T47D (cell line): Measurements from ENCODE around the gene SNX25.

Source experiments
- DNase-seq, 2 experiments: peaks; one replicate each; pipeline versions ENCODE4 v3.0.0 to v3.0.0-alpha.2; 2011 to 2012; ENCODE audit warnings: low read depth in 1 of 2, low spot score in 1 of 2
- JUND ChIP-seq: IDR thresholded peaks from 2 replicates; pipeline ENCODE4 v1.6.1; 2012; ENCODE audit warnings: low read depth
- in situ Hi-C: cut with HindIII; loops from 2 replicates; pipeline ENCODE4 v1.10.0; 2016; ENCODE audit warnings: low sequenced_read_pairs, low pct_unique_long_range_greater_than_20kb

SNX25 gene

DNA sequence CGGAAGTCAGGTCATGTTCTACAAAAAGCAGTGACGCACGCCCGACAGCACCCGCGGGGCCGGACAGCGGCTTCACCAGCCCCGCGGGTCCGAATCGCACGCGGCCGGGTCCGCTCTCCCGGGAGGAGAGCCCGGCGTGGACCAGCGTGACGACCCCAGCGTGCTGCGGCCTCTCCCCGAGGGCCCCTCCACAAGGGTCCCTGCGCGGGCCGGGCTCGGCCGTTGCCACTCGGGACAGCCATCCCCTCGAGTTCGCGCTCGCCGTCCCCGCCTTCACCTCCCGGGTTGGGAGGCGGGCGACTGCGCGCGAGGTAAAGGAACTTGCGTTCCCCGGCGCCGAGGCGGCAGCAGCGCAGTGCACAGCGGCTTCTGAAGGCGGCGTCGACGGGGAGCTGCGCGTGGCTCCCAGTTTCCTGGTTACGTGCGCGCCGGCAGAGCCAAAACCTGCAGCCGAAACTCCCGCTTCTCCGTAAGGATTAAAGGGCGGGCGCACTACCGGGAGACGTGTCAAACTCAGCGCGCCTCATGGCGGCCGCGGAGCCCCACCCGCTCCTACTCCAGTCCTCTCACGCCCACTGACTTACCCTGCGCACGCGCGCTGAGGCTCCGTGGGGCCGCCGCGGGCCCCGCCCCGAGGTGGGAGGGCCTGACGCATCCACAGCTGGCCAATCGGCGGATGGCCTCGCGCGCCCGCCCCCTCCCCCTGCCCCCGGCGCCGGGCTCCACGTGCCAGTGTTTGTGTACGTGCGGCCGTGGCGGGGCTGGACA, 186.7 kb downstream of the SNX25 start:
- in situ Hi-C loops: no loop called here
- no peak for TF ChIP-seq JUND
- DNase-seq: peak; percentile 67 to 97

GRCh38 chr4:185396724-185397385, 187.5 kb downstream of the SNX25 start, which contains the start of gene ANKRD37:
Gene ANKRD37 (plus strand): TSS chr4:185396841. CDS start chr4:185396924, 83 bp downstream.
- in situ Hi-C loops: no loop called here
- no peak for TF ChIP-seq JUND
- peak in 1 of 2 experiments; percentile 67 for DNase-seq

- no peak for DNase-seq
These were observed 189.2 kb downstream of the SNX25 start for GRCh38 chr4:185398618-185399017.

DNA sequence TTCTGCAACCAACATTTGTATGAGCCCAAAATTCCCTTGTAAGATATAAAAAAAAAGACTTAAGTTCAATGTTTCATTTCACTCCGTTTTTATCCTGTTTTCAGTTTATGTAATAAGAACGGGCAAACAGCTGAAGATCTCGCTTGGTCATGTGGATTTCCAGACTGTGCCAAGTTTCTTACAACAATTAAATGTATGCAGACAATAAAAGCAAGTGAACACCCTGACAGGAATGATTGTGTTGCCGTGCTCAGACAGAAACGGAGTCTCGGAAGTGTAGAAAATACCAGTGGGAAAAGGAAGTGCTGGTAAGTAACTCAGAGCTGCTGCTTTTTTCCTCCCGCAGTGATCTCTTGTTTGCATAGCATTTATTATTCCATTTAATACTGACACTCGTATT, 190.1 kb downstream of the SNX25 start:
- no peak for DNase-seq
- no peak for TF ChIP-seq JUND
- in situ Hi-C loops: no loop called here

More at GRCh38 chr4:185398618-185399017, 189.2 kb downstream of the SNX25 start:
- no peak for TF ChIP-seq JUND
- in situ Hi-C loops: no loop called here

- DNase-seq: no peak
- in situ Hi-C loops: no loop called here
- no peak for TF ChIP-seq JUND
These were observed 194.6 kb downstream of the SNX25 start for GRCh38 chr4:185404031-185404430.

DNA sequence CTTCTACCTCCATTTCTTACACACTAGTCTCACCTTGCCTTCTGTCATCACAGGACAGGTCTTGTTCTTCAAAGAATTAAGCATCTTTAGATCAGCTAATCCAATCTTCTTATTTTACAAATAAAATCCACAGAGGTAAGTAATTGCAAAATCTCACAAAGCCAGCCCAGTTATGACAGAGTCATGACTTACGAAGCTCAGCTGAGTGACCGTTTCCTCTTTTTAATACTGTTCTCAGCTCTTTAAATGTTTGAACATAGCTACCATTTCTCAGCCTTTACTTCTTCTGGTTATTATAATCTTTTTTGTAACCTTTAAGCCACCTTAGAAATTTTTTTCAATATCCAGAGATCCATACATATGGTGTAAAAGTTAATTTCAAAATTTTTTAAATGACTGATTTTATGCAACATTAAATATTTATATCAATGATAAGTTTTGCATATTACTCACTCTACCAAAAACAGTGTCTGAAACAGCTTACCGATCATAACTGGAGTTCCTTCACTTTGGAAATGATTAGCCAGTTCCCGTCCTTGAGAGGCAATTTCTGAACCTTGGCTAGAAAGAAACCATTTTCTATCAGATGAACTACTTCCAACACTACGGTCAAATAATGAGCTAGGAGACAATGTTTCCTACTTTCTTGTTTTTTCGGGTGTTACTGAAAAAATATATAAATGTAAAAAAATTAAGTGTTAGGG, 196.1 kb downstream of the SNX25 start:
- DNase-seq: no peak
- TF ChIP-seq JUND: no peak
- in situ Hi-C loops: no loop called here

- in situ Hi-C loops: no loop called here
- no peak for TF ChIP-seq JUND
These were observed 199.0 kb downstream of the SNX25 start for GRCh38 chr4:185408432-185408831.

GRCh38 chr4:185411849-185412248, 202.5 kb downstream of the SNX25 start:
- in situ Hi-C loops: no loop called here
- TF ChIP-seq JUND: no peak
- no peak for DNase-seq

More at GRCh38 chr4:185408432-185408831, 199.0 kb downstream of the SNX25 start:
- no peak for DNase-seq

GRCh38 chr4:185412412-185412811, 203.0 kb downstream of the SNX25 start:
- no peak for TF ChIP-seq JUND

More at GRCh38 chr4:185412412-185412811, 203.0 kb downstream of the SNX25 start:
- no peak for DNase-seq
- in situ Hi-C loops: no loop called here
